ENCODE data around the gene SCNN1G. TPM values are rescaled to one million over a fixed set of nuclear protein-coding genes. Genes with fewer than 3 reads are reported as not detected.

SCNN1G gene
- total RNA-seq, 2 experiments from 2014 or later, result not detected

DNA sequence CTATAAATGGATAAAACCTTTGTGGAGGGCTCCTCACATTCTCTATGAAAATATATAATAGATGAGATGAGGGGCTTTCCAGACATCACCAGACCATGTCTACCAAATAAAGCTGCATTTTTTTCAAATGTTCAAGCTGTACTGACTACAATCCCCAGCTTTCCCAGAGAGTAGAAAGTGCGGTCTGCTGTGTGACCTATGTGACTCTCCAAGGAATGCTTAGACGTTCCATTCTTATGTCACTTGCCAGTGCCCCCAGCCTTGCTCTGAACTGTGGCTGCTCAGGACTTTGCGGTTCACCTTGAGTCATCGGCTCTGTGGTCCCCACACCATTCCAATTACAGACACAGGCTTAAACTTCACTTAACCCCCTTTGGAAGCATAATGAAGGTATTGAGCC, 71.8 kb downstream of the SCNN1G start:
- Histone ChIP-seq H3K27ac (ENCODE audit: low read depth, low read length, poor library complexity, severe bottlenecking) (no peak overlapping the region), H3K9me2 (ENCODE audit: insufficient read depth, low read length) (no peaks in the 10 kb centered on the region), H4K20me1 (ENCODE audit: insufficient read depth, low read length) (no peaks in the 10 kb centered on the region), H3K9me3 (ENCODE audit: low read length) (no peaks in the 10 kb centered on the region), H3K4me2 (ENCODE audit: low read length) (no peak overlapping the region), H3K4me3 (ENCODE audit: low read depth, low read length, poor library complexity, severe bottlenecking) (no peak overlapping the region), H3K36me3 (ENCODE audit: insufficient read depth, low read length) (no peaks in the 10 kb centered on the region), H3K79me2 (ENCODE audit: insufficient read depth, low read depth, low read length) (no peaks in the 10 kb centered on the region), H3K4me1 (ENCODE audit: insufficient read depth, low read length, poor library complexity, severe bottlenecking) (no peaks in the 10 kb centered on the region), H2AFZ (ENCODE audit: low read length) (no peak overlapping the region)
- no TSS peak for BruUV-seq (replicated peaks)
- intact Hi-C loops (cut with micrococcal nuclease; ENCODE audit: unreplicated experiment), result no loop called here
- DNase-seq (ENCODE audit: low spot score), result no peak
- no peak for TF ChIP-seq EZH2phosphoT487 (IDR thresholded peaks at IDR 0.05; ENCODE audit: borderline replicate concordance, low read depth, low read length)
- TF ChIP-seq, protein P1, sequence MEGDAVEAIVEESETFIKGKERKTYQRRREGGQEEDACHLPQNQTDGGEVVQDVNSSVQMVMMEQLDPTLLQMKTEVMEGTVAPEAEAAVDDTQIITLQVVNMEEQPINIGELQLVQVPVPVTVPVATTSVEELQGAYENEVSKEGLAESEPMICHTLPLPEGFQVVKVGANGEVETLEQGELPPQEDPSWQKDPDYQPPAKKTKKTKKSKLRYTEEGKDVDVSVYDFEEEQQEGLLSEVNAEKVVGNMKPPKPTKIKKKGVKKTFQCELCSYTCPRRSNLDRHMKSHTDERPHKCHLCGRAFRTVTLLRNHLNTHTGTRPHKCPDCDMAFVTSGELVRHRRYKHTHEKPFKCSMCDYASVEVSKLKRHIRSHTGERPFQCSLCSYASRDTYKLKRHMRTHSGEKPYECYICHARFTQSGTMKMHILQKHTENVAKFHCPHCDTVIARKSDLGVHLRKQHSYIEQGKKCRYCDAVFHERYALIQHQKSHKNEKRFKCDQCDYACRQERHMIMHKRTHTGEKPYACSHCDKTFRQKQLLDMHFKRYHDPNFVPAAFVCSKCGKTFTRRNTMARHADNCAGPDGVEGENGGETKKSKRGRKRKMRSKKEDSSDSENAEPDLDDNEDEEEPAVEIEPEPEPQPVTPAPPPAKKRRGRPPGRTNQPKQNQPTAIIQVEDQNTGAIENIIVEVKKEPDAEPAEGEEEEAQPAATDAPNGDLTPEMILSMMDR (conservative IDR thresholded peaks at IDR 0.05; ENCODE audit: low read length), result no peak
- ChIA-PET CTCF (ENCODE audit: unreplicated experiment) (interaction anchor here (0.5 kb wide), 1 partner anchor 128 kb away, joined by 3 read pairs; no protein-coding TSS in a partner anchor), POLR2A (no interaction called here)

DNA sequence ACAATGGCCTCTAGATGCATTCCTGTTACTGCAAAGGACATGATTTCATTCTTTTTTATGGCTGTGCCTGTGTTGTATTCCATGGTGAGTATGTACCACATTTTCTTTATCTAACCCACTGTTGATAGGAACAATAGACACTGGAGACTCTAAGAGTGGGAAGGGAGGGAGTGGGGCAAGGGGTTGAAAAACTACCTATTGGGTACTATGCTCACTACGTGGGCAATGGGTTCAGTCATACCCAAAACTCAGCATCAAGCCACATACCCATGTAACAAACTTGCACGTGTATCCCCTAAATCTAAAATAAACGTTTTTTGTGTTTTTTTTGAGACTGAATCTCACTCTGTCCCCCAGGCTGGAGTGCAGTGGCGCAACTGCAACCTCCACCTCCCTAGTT, 72.5 kb downstream of the SCNN1G start:
- CTCF ChIA-PET (ENCODE audit: unreplicated experiment), result no interaction called here
- no peak for DNase-seq (ENCODE audit: low spot score)
- Histone ChIP-seq H3K9me2 (ENCODE audit: insufficient read depth, low read length) (no peaks in the 10 kb centered on the region), H3K9me3 (ENCODE audit: low read length) (no peaks in the 10 kb centered on the region), H3K79me2 (ENCODE audit: insufficient read depth, low read depth, low read length) (no peaks in the 10 kb centered on the region), H4K20me1 (ENCODE audit: insufficient read depth, low read length) (no peaks in the 10 kb centered on the region), H3K27ac (ENCODE audit: low read depth, low read length, poor library complexity, severe bottlenecking) (no peak overlapping the region), H3K4me1 (ENCODE audit: insufficient read depth, low read length, poor library complexity, severe bottlenecking) (no peaks in the 10 kb centered on the region), H3K36me3 (ENCODE audit: insufficient read depth, low read length) (no peaks in the 10 kb centered on the region), H3K4me3 (ENCODE audit: low read depth, low read length, poor library complexity, severe bottlenecking) (no peak overlapping the region), H2AFZ (ENCODE audit: low read length) (no peak overlapping the region), H3K4me2 (ENCODE audit: low read length) (no peak overlapping the region)
- TF ChIP-seq EZH2phosphoT487 (IDR thresholded peaks at IDR 0.05; ENCODE audit: borderline replicate concordance, low read depth, low read length), result no peak
- TF ChIP-seq, protein P1 (conservative IDR thresholded peaks at IDR 0.05; ENCODE audit: low read length), result no peak
- intact Hi-C loops (cut with micrococcal nuclease; ENCODE audit: unreplicated experiment), result no loop called here
- no TSS peak for BruUV-seq (replicated peaks)
- POLR2A ChIA-PET, result no interaction called here

DNA sequence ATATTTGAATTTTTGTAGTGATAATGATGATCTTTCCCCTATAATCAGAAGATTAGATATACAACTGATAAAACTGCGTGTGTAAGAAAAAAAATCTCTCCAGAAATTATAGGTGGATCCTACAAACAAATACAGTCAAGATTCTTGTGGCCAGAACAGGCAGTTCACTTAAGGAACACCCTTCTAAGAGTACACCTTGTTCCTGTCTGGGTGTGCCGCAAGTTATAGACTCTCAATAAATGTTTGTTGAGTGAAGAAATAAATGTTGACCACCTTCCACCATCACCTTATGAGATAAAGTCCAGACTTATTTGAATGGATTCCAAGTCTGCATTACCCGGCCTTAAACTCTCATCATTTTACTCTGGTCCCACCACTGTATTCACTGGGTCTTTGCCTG, 73.9 kb downstream of the SCNN1G start:
- H3K9me2 ChIP-seq (ENCODE audit: insufficient read depth, low read length), result no peaks in the 10 kb centered on the region
- DNase-seq (ENCODE audit: low spot score), result no peak
- H3K36me3 ChIP-seq (ENCODE audit: insufficient read depth, low read length), result no peaks in the 10 kb centered on the region
- H3K79me2 ChIP-seq (ENCODE audit: insufficient read depth, low read depth, low read length), result no peaks in the 10 kb centered on the region
- intact Hi-C loops (cut with micrococcal nuclease; ENCODE audit: unreplicated experiment), result no loop called here
- BruUV-seq (replicated peaks), result no TSS peak
- H3K9me3 ChIP-seq (ENCODE audit: low read length), result no peaks in the 10 kb centered on the region
- no peak overlapping the region for H3K4me3 ChIP-seq (ENCODE audit: low read depth, low read length, poor library complexity, severe bottlenecking)
- no peak overlapping the region for H2AFZ ChIP-seq (ENCODE audit: low read length)
- no peaks in the 10 kb centered on the region for H3K4me1 ChIP-seq (ENCODE audit: insufficient read depth, low read length, poor library complexity, severe bottlenecking)
- CTCF ChIA-PET (ENCODE audit: unreplicated experiment), result no interaction called here
- POLR2A ChIA-PET, result interaction anchor here (0.7 kb wide), 1 partner anchor 68 kb away, joined by 3 read pairs; no protein-coding TSS in a partner anchor
- H3K27ac ChIP-seq (ENCODE audit: low read depth, low read length, poor library complexity, severe bottlenecking), result no peak overlapping the region
- no peak overlapping the region for H3K4me2 ChIP-seq (ENCODE audit: low read length)
- H4K20me1 ChIP-seq (ENCODE audit: insufficient read depth, low read length), result no peaks in the 10 kb centered on the region
- TF ChIP-seq EZH2phosphoT487 (IDR thresholded peaks at IDR 0.05; ENCODE audit: borderline replicate concordance, low read depth, low read length), result no peak
- TF ChIP-seq, protein P1 (conservative IDR thresholded peaks at IDR 0.05; ENCODE audit: low read length), result no peak

Data from OCI-LY7 (cell line).